Endothelial cell (in vitro differentiated cells): ENCODE data around the gene CMIP. TPM values are rescaled to one million over a fixed set of nuclear protein-coding genes. Genes with fewer than 3 reads are reported as not detected.
A peak's percentile ranks its signal among the peaks of the same experiment; 100 is the strongest.

Source experiments
- DNase-seq: peaks from one replicate; pipeline ENCODE4 v3.0.0; 2021; ENCODE audit warnings: low spot score
- H3K27ac Mint-ChIP-seq: one replicate; pipeline ENCODE4 v1.8.0; 2021; ENCODE audit warnings: mixed read lengths, inconsistent platforms; ENCODE audit not compliant: unreplicated experiment
- H3K27me3 Mint-ChIP-seq: one replicate; pipeline ENCODE4 v1.8.0; 2021; ENCODE audit warnings: mild to moderate bottlenecking, moderate library complexity, mixed read lengths, inconsistent platforms; ENCODE audit not compliant: unreplicated experiment
- H3K36me3 Mint-ChIP-seq: one replicate; pipeline ENCODE4 v1.8.0; 2021; ENCODE audit warnings: mild to moderate bottlenecking, low read depth, mixed read lengths, inconsistent platforms; ENCODE audit not compliant: unreplicated experiment
- H3K4me1 Mint-ChIP-seq: one replicate; pipeline ENCODE4 v1.8.0; 2021; ENCODE audit warnings: mild to moderate bottlenecking, mixed read lengths, inconsistent platforms; ENCODE audit not compliant: unreplicated experiment
- H3K4me3 Mint-ChIP-seq: one replicate; pipeline ENCODE4 v1.8.0; 2021; ENCODE audit warnings: mild to moderate bottlenecking, mixed read lengths, inconsistent platforms; ENCODE audit not compliant: unreplicated experiment
- H3K9me3 Mint-ChIP-seq: one replicate; pipeline ENCODE4 v1.8.0; 2021; ENCODE audit warnings: mixed read lengths, inconsistent platforms; ENCODE audit not compliant: unreplicated experiment
- total RNA-seq: library from RNA; stranded (reverse); fragmentation: NEBNext Ultra II Directional; extraction: Animal tissue kit (Norgen Biotek cat#: 25700); gene quantifications from one replicate; pipeline ENCODE4 v1.2.1, GENCODE V29; 2021; ENCODE audit not compliant: unreplicated experiment
- TF ChIP-seq, protein P1 (sequence below): fragments of 200-600 bp; sonication (generic); IDR thresholded peaks from one replicate; pipeline ENCODE4 v1.5.0; 2021; ENCODE audit warnings: antibody characterized with exemption; ENCODE audit not compliant: unreplicated experiment

The CMIP gene
- total RNA-seq, 1 donor from 2014 or later: 98.9 TPM

DNA sequence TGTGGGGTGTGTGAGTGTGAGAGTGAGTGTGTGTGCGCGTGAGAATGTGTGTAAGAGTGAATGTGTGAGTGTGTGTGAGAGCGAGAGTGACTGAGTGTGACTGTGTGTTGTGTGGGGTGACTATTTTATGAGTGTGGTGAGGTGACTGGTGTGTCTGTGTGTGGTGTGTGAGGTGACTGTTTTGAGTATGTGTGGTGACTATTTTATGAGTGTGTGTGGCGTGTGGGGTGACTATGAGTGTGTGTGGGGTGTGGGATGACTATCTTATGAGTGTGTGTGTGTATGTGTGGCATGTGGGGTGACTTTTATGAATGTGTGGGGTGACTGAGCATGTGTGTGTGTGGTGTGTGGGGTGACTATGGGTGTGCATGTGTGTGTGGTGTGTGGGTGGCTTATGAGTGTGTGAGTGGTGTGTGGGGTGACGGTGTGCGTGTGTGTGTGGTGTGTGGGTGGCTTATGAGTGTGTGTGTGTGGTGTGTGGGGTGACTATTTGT, 181.6 kb downstream of the CMIP start:
- Mint-ChIP-seq H3K27me3 (peaks cover 11% of the 10 kb centered on the region), H3K36me3 (peaks cover 22% of the 10 kb centered on the region), H3K4me1 (peaks cover 35% of the 10 kb centered on the region), H3K27ac (no peak overlapping the region), H3K4me3 (no peak overlapping the region), H3K9me3 (no peaks in the 10 kb centered on the region)
- DNase-seq: no peak
- TF ChIP-seq, protein P1, sequence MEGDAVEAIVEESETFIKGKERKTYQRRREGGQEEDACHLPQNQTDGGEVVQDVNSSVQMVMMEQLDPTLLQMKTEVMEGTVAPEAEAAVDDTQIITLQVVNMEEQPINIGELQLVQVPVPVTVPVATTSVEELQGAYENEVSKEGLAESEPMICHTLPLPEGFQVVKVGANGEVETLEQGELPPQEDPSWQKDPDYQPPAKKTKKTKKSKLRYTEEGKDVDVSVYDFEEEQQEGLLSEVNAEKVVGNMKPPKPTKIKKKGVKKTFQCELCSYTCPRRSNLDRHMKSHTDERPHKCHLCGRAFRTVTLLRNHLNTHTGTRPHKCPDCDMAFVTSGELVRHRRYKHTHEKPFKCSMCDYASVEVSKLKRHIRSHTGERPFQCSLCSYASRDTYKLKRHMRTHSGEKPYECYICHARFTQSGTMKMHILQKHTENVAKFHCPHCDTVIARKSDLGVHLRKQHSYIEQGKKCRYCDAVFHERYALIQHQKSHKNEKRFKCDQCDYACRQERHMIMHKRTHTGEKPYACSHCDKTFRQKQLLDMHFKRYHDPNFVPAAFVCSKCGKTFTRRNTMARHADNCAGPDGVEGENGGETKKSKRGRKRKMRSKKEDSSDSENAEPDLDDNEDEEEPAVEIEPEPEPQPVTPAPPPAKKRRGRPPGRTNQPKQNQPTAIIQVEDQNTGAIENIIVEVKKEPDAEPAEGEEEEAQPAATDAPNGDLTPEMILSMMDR: no peak

DNA sequence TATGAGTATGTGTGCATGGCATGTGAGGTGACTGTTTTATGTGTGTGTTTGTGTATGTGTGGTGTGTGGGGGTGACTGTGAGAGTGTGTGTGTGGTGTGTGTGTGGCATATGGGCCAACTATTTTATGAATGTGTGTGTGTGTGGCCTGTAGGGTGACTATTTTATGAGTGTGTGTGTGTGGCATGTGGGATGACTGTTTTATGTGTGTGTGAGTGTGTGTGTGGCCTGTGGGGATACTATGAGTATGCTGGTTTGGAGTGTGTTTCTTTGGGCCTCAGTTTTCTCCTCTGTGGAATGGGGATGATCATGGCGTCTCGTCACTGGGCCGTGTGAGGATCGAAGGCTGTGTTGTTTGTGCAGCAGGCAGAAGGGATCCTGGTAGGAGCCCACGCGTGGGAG, 182.4 kb downstream of the CMIP start:
- H3K36me3 Mint-ChIP-seq: peaks cover 14% of the 10 kb centered on the region
- H3K4me3 Mint-ChIP-seq: no peak overlapping the region
- TF ChIP-seq, protein P1: no peak
- no peak for DNase-seq
- H3K27ac Mint-ChIP-seq: no peak overlapping the region
- H3K4me1 Mint-ChIP-seq: peaks cover 37% of the 10 kb centered on the region
- no peaks in the 10 kb centered on the region for H3K9me3 Mint-ChIP-seq
- H3K27me3 Mint-ChIP-seq: peaks cover 11% of the 10 kb centered on the region

DNA sequence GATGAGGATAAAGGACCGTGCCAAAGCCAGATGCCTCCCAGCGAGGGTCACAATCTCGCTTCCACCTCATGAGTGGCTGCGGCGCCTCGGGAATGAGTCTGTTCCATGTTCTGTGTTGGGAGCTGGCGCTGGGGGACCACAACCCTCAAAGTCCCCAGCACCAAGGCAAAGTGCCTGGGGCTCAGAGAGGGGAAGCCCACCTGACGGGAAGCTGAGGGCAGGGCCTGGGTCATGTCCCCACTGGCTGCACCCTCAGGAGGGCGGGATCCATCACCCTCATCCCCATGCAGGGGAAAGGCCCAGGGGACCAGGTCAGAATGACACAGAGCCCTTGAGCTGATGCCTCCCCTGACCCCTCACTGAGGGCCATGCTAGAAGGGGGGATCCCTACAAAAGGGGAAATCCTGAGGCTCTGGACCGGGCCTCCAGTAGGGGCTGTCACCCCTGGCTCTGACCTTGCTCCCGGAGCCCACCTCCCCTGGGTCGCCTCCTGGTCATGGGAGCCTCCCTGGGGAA, 183.2 kb downstream of the CMIP start:
- H3K27me3 Mint-ChIP-seq: peaks cover 11% of the 10 kb centered on the region
- peaks cover 13% of the 10 kb centered on the region for H3K36me3 Mint-ChIP-seq
- H3K4me3 Mint-ChIP-seq: no peak overlapping the region
- H3K9me3 Mint-ChIP-seq: no peaks in the 10 kb centered on the region
- H3K27ac Mint-ChIP-seq: no peak overlapping the region
- no peak for DNase-seq
- peaks cover 43% of the 10 kb centered on the region for H3K4me1 Mint-ChIP-seq
- TF ChIP-seq, protein P1: no peak

- Mint-ChIP-seq H3K9me3 (no peaks in the 10 kb centered on the region), H3K4me3 (peak overlapping the region; percentile 38), H3K27ac (peak overlapping the region; percentile 84), H3K36me3 (peaks cover 10% of the 10 kb centered on the region), H3K27me3 (peaks cover 9% of the 10 kb centered on the region), H3K4me1 (peaks cover 48% of the 10 kb centered on the region)
- DNase-seq: no peak
- TF ChIP-seq, protein P1: no peak
Measured at GRCh38 chr16:81629034-81629802, 184.6 kb downstream of the CMIP start.
